ENCODE results near the gene STAT5B.

DNA sequence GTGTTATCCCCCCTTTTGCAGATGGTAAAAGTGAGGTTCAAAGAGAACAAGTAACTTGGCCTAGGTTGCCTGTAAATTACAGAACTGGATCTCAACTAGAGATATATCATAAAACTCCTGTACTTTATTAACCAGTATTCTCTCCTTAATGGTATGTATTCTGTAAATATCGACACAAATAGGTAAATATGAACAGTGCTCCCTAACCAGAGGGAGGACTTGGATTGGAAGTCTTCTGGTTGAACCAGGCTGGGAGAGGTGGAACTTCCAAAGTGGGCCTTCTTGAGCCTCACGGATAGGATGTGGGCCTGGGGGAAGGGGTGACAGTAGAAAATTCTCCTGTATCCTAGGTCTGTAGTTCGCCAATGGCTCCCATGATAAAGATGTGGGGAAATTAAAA is 19.8 kb upstream of the STAT5B start:
- TF ChIP-seq, protein P1, sequence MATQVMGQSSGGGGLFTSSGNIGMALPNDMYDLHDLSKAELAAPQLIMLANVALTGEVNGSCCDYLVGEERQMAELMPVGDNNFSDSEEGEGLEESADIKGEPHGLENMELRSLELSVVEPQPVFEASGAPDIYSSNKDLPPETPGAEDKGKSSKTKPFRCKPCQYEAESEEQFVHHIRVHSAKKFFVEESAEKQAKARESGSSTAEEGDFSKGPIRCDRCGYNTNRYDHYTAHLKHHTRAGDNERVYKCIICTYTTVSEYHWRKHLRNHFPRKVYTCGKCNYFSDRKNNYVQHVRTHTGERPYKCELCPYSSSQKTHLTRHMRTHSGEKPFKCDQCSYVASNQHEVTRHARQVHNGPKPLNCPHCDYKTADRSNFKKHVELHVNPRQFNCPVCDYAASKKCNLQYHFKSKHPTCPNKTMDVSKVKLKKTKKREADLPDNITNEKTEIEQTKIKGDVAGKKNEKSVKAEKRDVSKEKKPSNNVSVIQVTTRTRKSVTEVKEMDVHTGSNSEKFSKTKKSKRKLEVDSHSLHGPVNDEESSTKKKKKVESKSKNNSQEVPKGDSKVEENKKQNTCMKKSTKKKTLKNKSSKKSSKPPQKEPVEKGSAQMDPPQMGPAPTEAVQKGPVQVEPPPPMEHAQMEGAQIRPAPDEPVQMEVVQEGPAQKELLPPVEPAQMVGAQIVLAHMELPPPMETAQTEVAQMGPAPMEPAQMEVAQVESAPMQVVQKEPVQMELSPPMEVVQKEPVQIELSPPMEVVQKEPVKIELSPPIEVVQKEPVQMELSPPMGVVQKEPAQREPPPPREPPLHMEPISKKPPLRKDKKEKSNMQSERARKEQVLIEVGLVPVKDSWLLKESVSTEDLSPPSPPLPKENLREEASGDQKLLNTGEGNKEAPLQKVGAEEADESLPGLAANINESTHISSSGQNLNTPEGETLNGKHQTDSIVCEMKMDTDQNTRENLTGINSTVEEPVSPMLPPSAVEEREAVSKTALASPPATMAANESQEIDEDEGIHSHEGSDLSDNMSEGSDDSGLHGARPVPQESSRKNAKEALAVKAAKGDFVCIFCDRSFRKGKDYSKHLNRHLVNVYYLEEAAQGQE (IDR thresholded peaks at IDR 0.05; ENCODE audit: insufficient read depth in 1 of 2, low read depth in 2 of 2, low read length in 2 of 2) = no peak
- no peak for TF ChIP-seq TAF1 (IDR thresholded peaks at IDR 0.05; ENCODE audit: borderline replicate concordance, insufficient read depth, low read length)
- no peak for TF ChIP-seq POLR2AphosphoS5 (IDR thresholded peaks at IDR 0.05; ENCODE audit: low read depth, low read length)
- no peak for TF ChIP-seq SIN3A (IDR thresholded peaks at IDR 0.05; ENCODE audit: borderline replicate concordance, insufficient read depth, low read length)
- no peak for TF ChIP-seq FOXP2 (optimal IDR thresholded peaks at IDR 0.05; ENCODE audit: borderline replicate concordance, extremely low read depth, extremely low read length, insufficient read depth)
